GM12801 (cell line): ENCODE measurements around the gene GFER.

Experiments used
- CTCF ChIP-seq: IDR thresholded peaks from one replicate; pipeline ENCODE4 v1.5.1; 2011; ENCODE audit warnings: control low read depth; ENCODE audit not compliant: insufficient read length; ENCODE audit errors: extremely low read depth

The GFER gene

GRCh38 chr16:2028146-2028545, 44.2 kb downstream of the GFER start:
- TF ChIP-seq CTCF = no peak

GRCh38 chr16:2028620-2029220, 44.7 kb downstream of the GFER start:
- no peak for TF ChIP-seq CTCF

GRCh38 chr16:2029350-2029749, 45.4 kb downstream of the GFER start:
- no peak for TF ChIP-seq CTCF

GRCh38 chr16:2030036-2030435, 46.0 kb downstream of the GFER start:
- TF ChIP-seq CTCF = no peak

- TF ChIP-seq CTCF = no peak
These were observed 47.1 kb downstream of the GFER start for GRCh38 chr16:2031081-2031577.

GRCh38 chr16:2032285-2033056, 48.5 kb downstream of the GFER start:
- no peak for TF ChIP-seq CTCF

GRCh38 chr16:2033057-2033908, 49.3 kb downstream of the GFER start:
- TF ChIP-seq CTCF = no peak
